ENCODE data around the gene CAMKMT. TPM values are rescaled to one million over a fixed set of nuclear protein-coding genes. Genes with fewer than 3 reads are reported as not detected.

The CAMKMT gene
- total RNA-seq, 1 experiment from 2014 or later = 17.4 TPM

GRCh38 chr2:44549856-44550255, 188.1 kb downstream of the CAMKMT start:
- Histone ChIP-seq H4K8ac (replicated peaks; ENCODE audit: insufficient read length, low read depth, low read length) (no peak overlapping the region), H2BK20ac (ENCODE audit: low read depth, low read length, poor library complexity, severe bottlenecking) (no peak overlapping the region), H4K20me1 (ENCODE audit: control insufficient read depth, insufficient read depth, insufficient read length) (no peaks in the 10 kb centered on the region), H3K9me3 (ENCODE audit: control insufficient read depth, low read depth, low read length) (no peaks in the 10 kb centered on the region), H3K18ac (ENCODE audit: insufficient read length, low read depth, low read length) (no peak overlapping the region), H2BK15ac (ENCODE audit: low read depth, low read length) (no peak overlapping the region), H3K14ac (ENCODE audit: insufficient read depth, low read length) (no peak overlapping the region), H3K79me2 (ENCODE audit: insufficient read depth, low read length) (no peaks in the 10 kb centered on the region), H3K27me3 (ENCODE audit: insufficient read depth, low read length) (no peaks in the 10 kb centered on the region), H4K5ac (ENCODE audit: insufficient read length, low read depth, low read length) (no peak overlapping the region), H3K4ac (ENCODE audit: low read depth, low read length) (no peak overlapping the region), H2BK12ac (ENCODE audit: insufficient read length, low read depth, low read length) (no peak overlapping the region), H3T11ph (ENCODE audit: low read length) (no peak overlapping the region), H2BK5ac (ENCODE audit: insufficient read length, low read length) (no peak overlapping the region), H3K79me1 (ENCODE audit: insufficient read depth, low read depth, low read length, poor library complexity, severe bottlenecking) (no peaks in the 10 kb centered on the region), H2BK120ac (ENCODE audit: low read depth, low read length, poor library complexity, severe bottlenecking) (no peak overlapping the region), H3K23me2 (ENCODE audit: insufficient read length, low read depth, low read length, poor library complexity, severe bottlenecking) (no peaks in the 10 kb centered on the region), H3K27ac (ENCODE audit: insufficient read length, low read depth, low read length) (no peak overlapping the region), H2AFZ (ENCODE audit: low read length) (no peak overlapping the region), H3K4me1 (ENCODE audit: insufficient read depth, low read length) (peaks cover 15% of the 10 kb centered on the region; the same call in 1 of the 2 replicates), H2AK5ac (ENCODE audit: insufficient read length, low read length) (no peak overlapping the region), H3K23ac (ENCODE audit: insufficient read length, low read depth, low read length) (no peak overlapping the region), H3K56ac (ENCODE audit: insufficient read length, low read depth, low read length) (no peak overlapping the region), H3K9ac (ENCODE audit: extremely low read depth, insufficient read length, low read length) (no peak overlapping the region), H4K91ac (ENCODE audit: insufficient read length, low read depth, low read length) (no peak overlapping the region), H3K4me2 (ENCODE audit: insufficient read depth, insufficient read length, low read length) (no peak overlapping the region)
- no peak overlapping the region for H3K4me3 Mint-ChIP-seq
- H3K4me1 Mint-ChIP-seq = peaks cover 50 to 54% of the 10 kb centered on the region in 2 experiments
- no peak for DNase-seq
- peaks cover 0 to 2% (median 0%) of the 10 kb centered on the region in 3 experiments; a peak in 3 of 7 replicates for H3K36me3 Mint-ChIP-seq (ENCODE audit: insufficient read depth in 1 of 3, low read depth in 3 of 3)
- no peak for TF ChIP-seq CTCF (conservative IDR thresholded peaks at IDR 0.05)
- H3K27me3 Mint-ChIP-seq (ENCODE audit: low read depth) = no peaks in the 10 kb centered on the region
- H3K9me3 Mint-ChIP-seq = no peaks in the 10 kb centered on the region
- no CpG with 5 or more reads among the region's 4 CpGs for WGBS (ENCODE audit: extremely low coverage, insufficient read length, low lambda C conversion rate)
- H3K27ac Mint-ChIP-seq = peak overlapping the region in 1 of 3 experiments; percentile 68; a peak in 2 of 7 replicates

All from H9 (cell line).